Chondrocyte (in vitro differentiated cells): ENCODE results near the gene MYH2. TPM values are rescaled to one million over a fixed set of nuclear protein-coding genes. Genes with fewer than 3 reads are reported as not detected.

Source experiments
- DNase-seq: peaks from one replicate; pipeline ENCODE4 v3.0.0; 2021; ENCODE audit warnings: mixed read lengths, low spot score
- H3K27ac Mint-ChIP-seq: one replicate; pipeline ENCODE4 v1.8.0; 2021; ENCODE audit warnings: mild to moderate bottlenecking, moderate library complexity, mixed read lengths; ENCODE audit not compliant: unreplicated experiment
- H3K27me3 Mint-ChIP-seq: 2 replicates; pipeline ENCODE4 v1.8.0; 2021; ENCODE audit warnings: low read depth, mixed read lengths
- H3K36me3 Mint-ChIP-seq: 2 replicates; pipeline ENCODE4 v1.8.0; 2021; ENCODE audit warnings: low read depth, mixed read lengths
- H3K4me1 Mint-ChIP-seq: 2 replicates; pipeline ENCODE4 v1.8.0; 2021; ENCODE audit warnings: low read depth, mild to moderate bottlenecking, mixed read lengths
- H3K4me3 Mint-ChIP-seq: one replicate; pipeline ENCODE4 v1.8.0; 2021; ENCODE audit warnings: mild to moderate bottlenecking, moderate library complexity, mixed read lengths; ENCODE audit not compliant: unreplicated experiment
- H3K9me3 Mint-ChIP-seq: 2 replicates; pipeline ENCODE4 v1.8.0; 2021; ENCODE audit warnings: low read depth, mixed read lengths
- long read RNA-seq: library from polyadenylated mRNA; stranded (forward); transcript quantifications from one replicate; pipeline ENCODE4 v2.0.0, GENCODE V29; 2021
- total RNA-seq: library from RNA; stranded (reverse); gene quantifications from 3 replicates; pipeline ENCODE4 v1.2.1, GENCODE V29; 2021
- TF ChIP-seq, protein P1 (sequence below): fragments of 200-600 bp; sonication (generic); IDR thresholded peaks from 2 replicates; pipeline ENCODE4 v1.5.0; 2021; ENCODE audit warnings: antibody characterized with exemption, mild to moderate bottlenecking, moderate library complexity

Gene MYH2
- total RNA-seq, result not detected in 3 replicates
- long read RNA-seq, result 0 reads

DNA sequence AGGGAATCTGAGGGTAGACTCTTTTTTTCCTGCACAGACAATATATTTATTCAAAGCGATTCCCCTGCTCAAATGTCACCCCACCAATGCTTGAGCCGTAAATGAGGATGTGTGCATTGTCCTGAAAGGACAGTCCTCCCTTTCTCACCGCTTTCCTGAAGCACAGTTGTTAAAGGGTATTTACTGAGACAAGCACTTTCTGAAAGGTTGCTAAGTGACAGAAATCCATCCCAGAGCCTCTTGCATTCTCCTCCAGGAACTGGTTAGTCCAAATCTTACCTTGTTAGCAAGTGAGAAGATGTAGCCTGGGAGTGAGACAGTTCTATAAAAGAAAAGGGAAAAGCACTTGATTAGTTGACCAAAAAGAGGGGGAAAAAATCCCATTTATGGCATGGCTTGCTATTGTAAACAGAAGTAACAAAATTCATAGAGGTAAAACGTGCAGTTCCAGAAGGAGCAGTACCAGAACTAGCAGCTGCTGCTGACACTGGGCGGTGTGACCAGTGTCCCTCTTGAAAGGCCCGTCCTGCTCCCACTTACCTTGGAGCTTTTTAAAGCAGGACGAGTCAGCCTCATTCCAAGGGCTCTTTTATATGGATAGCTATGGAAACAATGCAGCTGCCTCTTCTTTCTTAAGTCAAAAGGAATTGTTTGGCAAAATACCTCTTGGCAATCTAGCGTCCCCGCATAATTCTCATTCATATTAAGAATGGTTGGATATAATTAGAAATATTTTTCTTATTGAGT is at the start of gene MYH2:
MYH2 (minus strand) TSS at position 563 of the 747 bp plus-strand sequence. CDS start 1,738 bp downstream, outside the sequence.
- Mint-ChIP-seq H3K36me3 (no peaks in the 10 kb centered on the region), H3K27ac (no peak within 1 kb of the TSS), H3K4me3 (no peak within 1 kb of the TSS), H3K9me3 (peaks cover 4% of the 10 kb centered on the region), H3K4me1 (no peaks in the 10 kb centered on the region), H3K27me3 (peaks cover 7% of the 10 kb centered on the region)
- DNase-seq, result no peak
- TF ChIP-seq, protein P1, sequence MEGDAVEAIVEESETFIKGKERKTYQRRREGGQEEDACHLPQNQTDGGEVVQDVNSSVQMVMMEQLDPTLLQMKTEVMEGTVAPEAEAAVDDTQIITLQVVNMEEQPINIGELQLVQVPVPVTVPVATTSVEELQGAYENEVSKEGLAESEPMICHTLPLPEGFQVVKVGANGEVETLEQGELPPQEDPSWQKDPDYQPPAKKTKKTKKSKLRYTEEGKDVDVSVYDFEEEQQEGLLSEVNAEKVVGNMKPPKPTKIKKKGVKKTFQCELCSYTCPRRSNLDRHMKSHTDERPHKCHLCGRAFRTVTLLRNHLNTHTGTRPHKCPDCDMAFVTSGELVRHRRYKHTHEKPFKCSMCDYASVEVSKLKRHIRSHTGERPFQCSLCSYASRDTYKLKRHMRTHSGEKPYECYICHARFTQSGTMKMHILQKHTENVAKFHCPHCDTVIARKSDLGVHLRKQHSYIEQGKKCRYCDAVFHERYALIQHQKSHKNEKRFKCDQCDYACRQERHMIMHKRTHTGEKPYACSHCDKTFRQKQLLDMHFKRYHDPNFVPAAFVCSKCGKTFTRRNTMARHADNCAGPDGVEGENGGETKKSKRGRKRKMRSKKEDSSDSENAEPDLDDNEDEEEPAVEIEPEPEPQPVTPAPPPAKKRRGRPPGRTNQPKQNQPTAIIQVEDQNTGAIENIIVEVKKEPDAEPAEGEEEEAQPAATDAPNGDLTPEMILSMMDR, result no peak

DNA sequence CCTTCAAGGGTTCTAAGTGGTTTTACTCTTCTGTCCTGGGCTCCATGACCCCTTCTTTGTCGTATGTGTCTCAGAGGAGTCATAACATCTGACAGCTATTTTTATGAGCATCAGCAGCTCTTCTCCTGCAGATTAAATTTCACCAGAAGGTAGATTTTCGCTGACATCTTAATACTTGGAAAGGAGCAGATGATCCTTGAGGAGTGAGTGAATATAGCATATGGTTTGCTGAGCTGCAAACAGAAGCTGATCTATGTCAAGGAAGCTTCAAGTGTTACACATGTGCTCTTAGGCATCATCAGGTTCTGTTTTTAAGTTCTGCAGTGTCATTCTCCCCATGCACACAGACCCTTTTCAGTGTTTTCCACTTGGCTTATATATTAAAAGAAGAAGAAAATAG is 49.2 kb upstream of the MYH2 start:
- DNase-seq, result no peak
- Mint-ChIP-seq H3K27me3 (peaks cover 21% of the 10 kb centered on the region), H3K4me1 (peaks cover 8% of the 10 kb centered on the region), H3K27ac (no peak overlapping the region), H3K9me3 (peaks cover 4% of the 10 kb centered on the region), H3K36me3 (no peaks in the 10 kb centered on the region), H3K4me3 (no peak overlapping the region)
- TF ChIP-seq, protein P1, result no peak

DNA sequence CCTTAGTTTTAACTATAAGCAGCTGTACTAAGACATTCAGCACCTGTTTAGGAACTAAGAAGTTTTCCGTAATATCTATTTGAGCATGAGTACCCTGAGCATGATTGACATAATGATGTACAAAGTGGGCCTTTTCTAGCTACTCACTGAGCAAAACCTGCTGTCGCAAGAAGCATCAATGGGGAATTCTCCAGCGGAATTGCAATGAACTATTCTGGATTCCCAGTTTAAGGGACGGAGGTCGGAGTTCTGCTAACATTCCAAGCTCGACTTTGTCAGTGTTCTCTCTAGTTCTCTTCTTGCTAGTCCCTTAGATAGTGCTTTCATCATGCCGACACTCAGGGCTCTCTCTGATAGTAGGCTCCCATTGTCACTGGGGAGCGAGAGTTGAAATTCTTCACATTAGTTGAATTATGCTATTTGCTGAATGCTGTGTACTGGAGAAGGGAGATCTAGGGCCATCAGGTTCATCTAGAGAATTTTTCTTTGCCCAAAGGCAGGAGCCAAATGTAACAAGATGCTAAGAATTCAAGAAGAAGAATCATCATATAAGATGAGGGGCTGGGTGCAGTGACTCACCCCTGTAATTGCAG is 40.2 kb upstream of the MYH2 start:
- H3K27me3 Mint-ChIP-seq, result peaks cover 14% of the 10 kb centered on the region
- H3K27ac Mint-ChIP-seq, result no peak overlapping the region
- no peaks in the 10 kb centered on the region for H3K36me3 Mint-ChIP-seq
- no peak overlapping the region for H3K4me3 Mint-ChIP-seq
- no peaks in the 10 kb centered on the region for H3K4me1 Mint-ChIP-seq
- no peak for DNase-seq
- TF ChIP-seq, protein P1, result no peak
- H3K9me3 Mint-ChIP-seq, result peaks cover under 1% of the 10 kb centered on the region

DNA sequence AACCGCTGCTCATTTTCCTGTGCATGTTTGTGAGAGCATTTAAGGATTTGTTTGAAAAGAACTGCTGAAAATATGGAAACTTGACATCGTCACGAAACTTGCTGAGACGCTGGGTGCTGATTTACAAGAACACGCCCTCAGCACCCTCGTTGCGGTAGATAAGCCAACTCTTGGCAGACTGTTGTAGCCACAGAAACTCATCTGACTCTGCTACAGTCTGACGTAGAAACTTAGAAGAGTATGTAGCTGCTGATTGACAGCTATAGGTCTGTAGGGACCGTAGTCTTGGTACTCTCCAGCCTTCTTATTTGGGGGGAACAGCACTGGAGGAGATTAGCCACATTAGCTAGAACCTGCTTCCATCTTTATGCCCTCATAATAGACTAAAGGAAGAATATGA is 36.1 kb upstream of the MYH2 start:
- TF ChIP-seq, protein P1, result no peak
- H3K9me3 Mint-ChIP-seq, result no peaks in the 10 kb centered on the region
- H3K27ac Mint-ChIP-seq, result no peak overlapping the region
- no peak overlapping the region for H3K4me3 Mint-ChIP-seq
- no peaks in the 10 kb centered on the region for H3K36me3 Mint-ChIP-seq
- peaks cover 21% of the 10 kb centered on the region for H3K27me3 Mint-ChIP-seq
- no peaks in the 10 kb centered on the region for H3K4me1 Mint-ChIP-seq
- no peak for DNase-seq

DNA sequence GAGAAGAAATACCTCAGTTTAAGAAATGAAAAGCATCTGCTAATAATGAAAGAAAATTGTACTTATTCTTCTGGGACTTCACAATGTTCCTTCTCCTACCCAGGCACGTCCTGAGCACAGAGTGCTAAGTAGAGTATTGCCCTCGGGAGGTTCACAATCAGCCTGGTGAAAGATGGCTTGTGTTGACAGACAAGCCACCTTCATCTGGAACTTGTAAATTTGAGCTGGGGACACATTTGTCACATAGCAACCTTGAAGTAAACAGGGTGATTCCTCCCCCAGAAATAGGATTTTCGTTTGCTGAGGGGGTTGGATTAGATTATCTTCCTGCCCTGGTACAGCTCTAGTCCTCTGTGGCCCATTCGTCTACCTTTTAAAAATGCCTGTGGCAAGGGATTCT is 34.4 kb upstream of the MYH2 start:
- TF ChIP-seq, protein P1, result no peak
- H3K9me3 Mint-ChIP-seq, result no peaks in the 10 kb centered on the region
- H3K4me1 Mint-ChIP-seq, result no peaks in the 10 kb centered on the region
- H3K27me3 Mint-ChIP-seq, result peaks cover 21% of the 10 kb centered on the region
- no peak overlapping the region for H3K27ac Mint-ChIP-seq
- no peak overlapping the region for H3K4me3 Mint-ChIP-seq
- DNase-seq, result no peak
- H3K36me3 Mint-ChIP-seq, result no peaks in the 10 kb centered on the region
